ENCODE measurements around the gene ULBP2.
"Not testable (repeated sequence)": the region's sequence is repeated elsewhere in the genome, so short reads cannot be mapped to it uniquely, and the experiment has no call there.

Gene ULBP2

DNA sequence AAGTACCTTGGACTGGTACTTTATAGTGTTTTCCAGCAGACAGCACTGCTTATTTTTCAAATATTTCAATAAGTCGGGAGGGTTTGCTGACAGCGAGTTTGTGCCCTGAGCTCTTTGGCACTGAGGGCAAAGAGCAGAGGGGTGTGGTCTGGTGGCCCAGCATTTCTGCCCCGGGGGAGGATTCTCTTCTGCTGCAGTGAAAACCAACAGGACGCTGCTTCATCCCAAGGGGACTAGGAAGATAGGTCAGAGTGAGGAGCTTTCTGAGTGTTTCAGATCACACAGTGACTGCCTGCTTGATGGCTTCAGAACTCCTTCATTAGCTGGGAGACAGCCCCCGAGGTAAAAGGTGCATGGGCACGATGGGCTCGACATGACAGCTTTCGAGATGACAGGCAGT lies 8.6 kb downstream of the ULBP2 start:
- FAIRE-seq (no peak), DNase-seq (ENCODE audit: insufficient read length, low spot score) (no peak)
- no peak for TF ChIP-seq CTCF (IDR thresholded peaks at IDR 0.05; ENCODE audit: insufficient read depth, missing control alignments)

DNA sequence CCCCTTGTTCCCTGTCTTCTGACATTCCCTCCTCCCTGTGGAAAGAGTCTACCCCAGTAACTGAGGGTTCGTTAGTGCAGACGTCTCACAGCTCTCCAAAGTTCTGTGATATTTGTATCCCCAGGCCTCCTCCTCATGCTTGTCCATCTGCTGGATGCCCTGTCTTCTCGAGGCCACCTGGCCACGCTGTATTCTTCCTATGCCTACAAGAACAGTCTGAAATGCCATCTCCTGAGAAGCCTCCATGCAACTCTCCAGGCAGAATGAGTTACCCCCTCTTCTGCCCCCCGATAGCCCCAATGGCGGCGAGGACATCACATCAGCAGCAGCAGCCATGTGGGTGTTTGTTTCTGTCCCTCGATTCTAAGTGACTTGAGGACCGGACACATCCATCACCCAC lies 9.3 kb downstream of the ULBP2 start:
- no peak for TF ChIP-seq CTCF (IDR thresholded peaks at IDR 0.05; ENCODE audit: insufficient read depth, missing control alignments)
- no peak for FAIRE-seq
- DNase-seq (ENCODE audit: insufficient read length, low spot score) = no peak

DNA sequence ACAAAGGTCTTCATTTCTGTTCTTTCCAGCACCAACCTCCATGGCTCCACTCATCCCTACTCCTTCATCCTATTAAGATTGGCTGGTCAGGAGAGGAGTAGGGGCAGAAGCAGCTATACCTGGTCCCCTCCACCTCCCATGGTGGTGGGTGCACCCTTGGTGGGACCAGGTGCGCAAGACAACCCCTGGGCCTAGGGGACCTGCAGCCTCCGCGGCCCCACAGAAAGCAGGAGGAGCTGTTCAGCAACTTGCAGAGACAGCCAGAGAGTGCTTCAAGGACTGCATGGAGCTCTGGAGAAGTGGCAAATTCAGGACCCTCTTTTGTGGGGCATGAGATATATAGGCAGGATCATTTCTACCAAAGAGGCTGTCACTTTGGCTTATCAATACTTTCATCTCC lies 9.8 kb downstream of the ULBP2 start:
- FAIRE-seq (no peak), DNase-seq (ENCODE audit: insufficient read length, low spot score) (no peak)
- no peak for TF ChIP-seq CTCF (IDR thresholded peaks at IDR 0.05; ENCODE audit: insufficient read depth, missing control alignments)

DNA sequence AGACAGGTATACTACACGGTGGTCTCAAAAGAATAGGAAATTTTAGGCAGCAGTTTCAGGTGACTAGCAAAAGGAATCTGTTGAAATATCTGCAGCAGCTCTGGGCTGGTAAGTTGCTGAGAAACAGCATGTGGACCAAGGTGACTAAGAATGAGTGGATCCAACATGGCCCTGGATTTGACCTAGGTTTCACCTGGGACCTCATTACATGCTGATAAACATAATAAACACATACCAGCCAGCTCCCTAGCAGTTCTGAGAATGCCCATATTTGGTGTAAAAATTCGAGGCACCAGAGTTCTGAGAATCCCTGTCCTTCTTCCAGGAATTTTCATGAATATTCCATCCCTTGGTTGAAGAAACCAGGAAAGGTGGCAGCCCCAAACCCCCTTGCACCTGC lies 11.6 kb downstream of the ULBP2 start:
- FAIRE-seq; DNase-seq (ENCODE audit: insufficient read length, low spot score): not testable (repeated sequence)

DNA sequence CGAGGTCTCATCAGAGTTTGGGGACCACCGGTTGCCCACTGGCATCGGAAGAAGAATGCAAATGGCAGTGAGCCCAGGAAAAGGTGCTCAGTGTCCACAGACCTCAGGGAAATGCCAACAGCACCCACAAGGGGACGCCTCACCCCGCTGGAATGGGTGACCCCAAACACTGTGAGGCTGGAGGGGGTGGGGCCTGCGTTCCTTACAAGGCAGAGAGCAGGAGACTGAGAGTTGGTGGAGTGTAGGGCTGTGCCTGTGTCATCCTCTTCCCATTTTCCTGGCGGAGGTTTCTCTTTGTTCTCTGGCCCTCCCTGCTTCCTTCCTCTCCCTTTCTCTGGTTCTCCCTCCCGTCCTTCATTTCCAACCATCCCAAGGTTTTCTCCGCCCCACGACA lies 12.1 kb downstream of the ULBP2 start:
- FAIRE-seq; DNase-seq (ENCODE audit: insufficient read length, low spot score): not testable (repeated sequence)

DNA sequence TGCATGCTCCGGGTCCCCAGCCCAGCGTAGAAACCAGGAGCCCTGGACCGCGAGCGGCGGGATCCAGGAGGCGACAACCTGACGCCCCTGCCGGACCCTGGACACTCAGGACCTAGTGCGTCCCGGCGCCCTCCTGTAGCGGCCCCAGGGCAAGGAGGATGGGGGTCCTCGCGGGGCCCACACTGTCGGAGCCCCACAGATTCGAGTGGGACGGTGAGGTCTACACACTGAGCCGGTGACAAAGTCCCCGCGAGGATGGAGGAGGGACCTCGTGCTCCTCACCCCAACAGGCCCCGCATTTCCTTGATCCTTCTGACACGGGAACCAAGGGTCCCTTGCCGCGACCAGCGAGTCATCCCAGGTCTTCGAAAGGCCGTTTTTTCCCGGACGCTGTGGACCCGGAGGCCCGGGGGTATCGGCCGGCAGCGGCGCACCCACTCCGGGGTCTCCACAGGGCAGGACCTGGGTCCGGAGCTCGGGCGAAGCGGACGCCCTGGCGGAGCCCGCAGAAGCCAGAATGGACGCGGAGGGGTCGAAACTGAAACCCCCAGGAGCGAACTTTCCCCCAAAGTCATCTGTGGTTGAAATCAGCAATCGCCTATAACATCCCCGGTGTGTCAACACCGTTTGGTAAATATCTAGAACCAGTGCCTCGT lies 12.6 kb downstream of the ULBP2 start:
- not testable (repeated sequence) for DNase-seq (ENCODE audit: insufficient read length, low spot score); FAIRE-seq

- DNase-seq (ENCODE audit: insufficient read length, low spot score); FAIRE-seq: not testable (repeated sequence)
Observed at GRCh38 chr6:149954984-149955653, 13.3 kb downstream of the ULBP2 start.

DNA sequence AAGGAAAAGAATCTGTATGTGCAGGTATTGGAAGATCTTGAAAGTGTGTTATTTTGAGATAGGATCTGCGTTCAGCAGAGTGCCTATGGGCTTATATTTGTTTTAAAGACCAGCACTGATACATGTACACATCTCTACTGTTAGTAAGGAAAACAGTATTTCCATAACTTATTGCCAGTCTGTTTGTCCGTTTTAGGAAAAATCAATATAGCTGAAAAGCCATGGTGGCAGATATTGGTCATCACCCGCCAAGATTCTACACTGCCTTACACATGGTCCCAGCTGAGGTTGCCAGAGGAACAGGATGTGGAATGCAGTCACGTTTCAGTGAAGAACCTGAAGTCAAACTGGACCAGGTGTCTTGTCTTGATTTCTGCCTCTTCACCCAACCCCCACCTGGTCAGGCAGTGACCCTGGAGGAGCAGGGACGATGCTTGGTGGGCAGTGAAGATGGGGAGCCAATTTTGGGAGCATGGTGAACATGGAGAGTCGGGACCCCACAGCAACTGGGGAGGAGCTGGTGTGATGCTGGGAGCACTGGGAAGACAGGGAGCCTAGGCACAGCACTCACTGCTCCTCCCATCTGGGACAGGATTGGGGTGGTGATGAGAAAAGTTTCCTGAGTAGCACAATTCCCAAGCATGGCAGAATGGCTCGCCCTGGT lies 14.0 kb downstream of the ULBP2 start:
- DNase-seq (ENCODE audit: insufficient read length, low spot score); FAIRE-seq: not testable (repeated sequence)

GRCh38 chr6:149958124-149958523 lies 16.3 kb downstream of the ULBP2 start:
- FAIRE-seq; DNase-seq (ENCODE audit: insufficient read length, low spot score): not testable (repeated sequence)

GRCh38 chr6:149959806-149960205 lies 18.0 kb downstream of the ULBP2 start:
- not testable (repeated sequence) for DNase-seq (ENCODE audit: insufficient read length, low spot score); FAIRE-seq

DNA sequence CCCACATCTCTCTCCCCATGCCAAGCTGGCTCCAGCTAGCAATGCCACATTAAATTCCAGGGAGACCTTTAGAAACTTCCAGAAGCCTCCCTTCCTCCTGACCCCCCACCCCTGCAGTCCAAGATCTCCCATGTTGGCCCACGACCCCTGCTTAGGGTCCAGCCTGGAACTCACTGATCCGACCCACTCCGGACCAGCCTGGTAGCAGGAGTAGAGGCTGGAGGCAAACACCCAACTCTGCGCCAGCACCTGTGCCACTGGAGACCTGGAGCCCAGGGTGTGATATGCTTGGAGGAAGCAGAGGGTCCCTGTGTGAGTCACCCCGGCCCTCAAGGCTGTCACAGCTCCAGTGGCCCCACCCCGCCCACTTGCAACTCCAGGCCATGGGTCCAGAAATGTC lies 18.7 kb downstream of the ULBP2 start:
- FAIRE-seq (no peak), DNase-seq (ENCODE audit: insufficient read length, low spot score) (no peak)
- no peak for TF ChIP-seq CTCF (IDR thresholded peaks at IDR 0.05; ENCODE audit: insufficient read depth, missing control alignments)
